Stimulated activated CD4-positive, alpha-beta T cell treated with anti-CD3 and anti-CD28 coated beads, Interleukin-1b, Interleukin-23, amount 100 ng/mL, for 48 hours (primary cell): ENCODE measurements around the gene LRRN4CL.
A peak's percentile ranks its signal among the peaks of the same experiment; 100 is the strongest.
"Not testable (repeated sequence)": the region's sequence is repeated elsewhere in the genome, so short reads cannot be mapped to it uniquely, and the experiment has no call there.

Experiments used
- DNase-seq: peaks from one replicate; pipeline ENCODE4 v3.0.0-alpha.2; 2020

The LRRN4CL gene

DNA sequence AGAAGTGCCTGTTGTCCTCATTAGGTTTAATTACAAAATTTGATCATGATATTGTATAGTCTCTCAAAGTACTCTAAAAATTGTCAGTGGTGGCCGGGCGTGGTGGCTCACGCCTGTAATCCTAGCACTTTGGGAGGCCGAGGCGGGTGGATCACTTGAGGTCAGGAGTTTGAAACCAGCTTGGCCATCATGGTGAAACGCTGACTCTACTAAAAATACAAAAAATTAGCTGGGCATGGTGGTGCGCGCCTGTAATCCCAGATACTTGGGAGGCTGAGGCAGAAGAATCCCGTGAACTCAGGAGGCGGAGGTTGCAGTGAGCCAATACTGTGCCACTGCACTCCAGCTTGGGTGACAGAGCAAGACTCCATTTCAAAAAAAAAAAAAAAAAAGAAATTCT is 13.9 kb downstream of the LRRN4CL start:
- not testable (repeated sequence) for DNase-seq

DNA sequence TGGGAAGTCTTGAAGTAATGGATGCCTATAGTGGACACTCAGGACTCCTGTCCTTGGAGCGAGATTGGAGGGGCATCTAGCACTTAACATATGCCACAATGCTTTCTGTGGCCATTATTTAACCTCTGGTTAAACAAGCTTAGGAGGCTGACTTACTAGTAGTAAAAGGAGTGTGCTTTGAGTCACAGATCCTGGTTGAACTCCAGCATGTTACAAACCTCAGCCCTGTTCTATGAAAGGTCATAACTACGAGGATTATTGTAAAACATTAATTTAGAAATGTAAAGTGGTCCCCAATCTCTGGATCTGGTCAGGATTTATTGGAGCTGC is 16.2 kb downstream of the LRRN4CL start:
- no peak for DNase-seq

DNA sequence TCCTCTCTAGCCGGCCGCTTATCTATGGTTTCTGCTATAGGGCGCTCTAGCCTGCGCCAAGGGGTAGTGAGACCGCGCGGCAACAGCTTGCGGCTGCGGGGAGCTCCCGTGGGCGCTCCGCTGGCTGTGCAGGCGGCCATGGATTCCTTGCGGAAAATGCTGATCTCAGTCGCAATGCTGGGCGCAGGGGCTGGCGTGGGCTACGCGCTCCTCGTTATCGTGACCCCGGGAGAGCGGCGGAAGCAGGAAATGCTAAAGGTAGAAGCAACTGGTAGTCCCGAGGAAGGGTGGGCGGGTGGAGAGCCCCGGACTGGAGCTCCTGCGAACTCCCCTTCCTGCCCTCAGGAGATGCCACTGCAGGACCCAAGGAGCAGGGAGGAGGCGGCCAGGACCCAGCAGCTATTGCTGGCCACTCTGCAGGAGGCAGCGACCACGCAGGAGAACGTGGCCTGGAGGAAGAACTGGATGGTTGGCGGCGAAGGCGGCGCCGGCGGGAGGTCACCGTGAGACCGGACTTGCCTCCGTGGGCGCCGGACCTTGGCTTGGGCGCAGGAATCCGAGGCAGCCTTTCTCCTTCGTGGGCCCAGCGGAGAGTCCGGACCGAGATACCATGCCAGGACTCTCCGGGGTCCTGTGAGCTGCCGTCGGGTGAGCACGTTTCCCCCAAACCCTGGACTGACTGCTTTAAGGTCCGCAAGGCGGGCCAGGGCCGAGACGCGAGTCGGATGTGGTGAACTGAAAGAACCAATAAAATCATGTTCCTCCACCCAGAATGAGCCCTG is 17.5 kb downstream of the LRRN4CL start, which contains the start of the genes LBHD1 and UQCC3:
Gene LBHD1, minus strand, starts transcription at position 660 of the 782 bp plus-strand sequence. CDS start 2,236 bp downstream, outside the sequence.
Gene UQCC3, plus strand, starts transcription at position 66 of the 782 bp plus-strand sequence. Its CDS starts 73 bp downstream, at position 139.
- DNase-seq = peak; percentile 75

DNA sequence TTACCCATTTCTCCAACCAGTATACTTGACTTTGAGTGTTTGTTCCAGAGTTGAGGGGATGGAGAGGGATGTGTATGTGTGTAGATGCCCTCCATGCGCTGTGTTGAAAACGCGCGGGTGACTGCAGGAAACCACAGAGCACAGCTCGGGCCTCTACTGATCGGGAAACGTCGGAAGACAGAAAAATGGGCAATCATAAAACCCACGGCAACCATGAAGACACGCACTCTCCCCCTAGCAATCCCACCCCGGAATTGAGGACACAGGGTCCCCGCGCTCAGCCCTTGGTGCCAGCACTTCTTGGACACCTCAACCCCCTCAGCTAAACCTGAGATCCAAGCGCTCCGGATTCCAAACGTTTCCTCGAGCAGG is 18.1 kb downstream of the LRRN4CL start:
- no peak for DNase-seq

DNA sequence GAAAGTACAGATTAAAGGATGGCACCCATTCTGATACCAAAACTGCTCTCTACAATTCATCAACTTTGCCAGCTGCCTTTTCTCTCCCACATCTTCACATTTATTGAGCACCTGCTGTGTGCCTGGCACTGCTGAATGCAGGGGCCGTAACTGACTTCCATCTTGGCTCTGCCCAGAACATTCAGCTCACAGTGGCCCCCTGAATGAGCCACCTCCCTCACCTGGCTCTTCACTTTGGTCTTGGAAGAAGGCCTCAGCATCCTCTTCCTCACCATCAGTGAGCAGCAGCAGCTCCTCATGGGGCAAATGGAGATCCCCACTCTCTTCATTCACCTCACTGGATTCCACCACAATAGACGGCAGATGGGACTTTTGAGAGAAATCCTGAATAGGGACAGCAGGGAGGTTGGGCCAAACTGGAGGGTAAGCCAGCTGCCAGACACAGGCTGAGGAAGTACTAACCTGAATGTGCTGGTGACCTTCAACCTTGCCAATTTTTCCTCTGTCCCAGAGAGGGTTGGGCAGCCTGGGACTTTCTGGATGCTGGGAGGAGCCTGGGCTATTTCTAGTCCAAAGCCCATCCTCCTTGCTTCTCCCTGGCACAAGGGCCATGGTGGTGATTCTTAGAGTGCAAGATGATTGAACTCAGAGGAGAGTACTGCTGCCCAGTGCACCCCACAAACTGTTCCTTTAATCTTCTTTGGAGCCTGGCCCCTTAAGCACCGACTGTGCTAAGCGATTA is 19.7 kb downstream of the LRRN4CL start:
- no peak for DNase-seq

DNA sequence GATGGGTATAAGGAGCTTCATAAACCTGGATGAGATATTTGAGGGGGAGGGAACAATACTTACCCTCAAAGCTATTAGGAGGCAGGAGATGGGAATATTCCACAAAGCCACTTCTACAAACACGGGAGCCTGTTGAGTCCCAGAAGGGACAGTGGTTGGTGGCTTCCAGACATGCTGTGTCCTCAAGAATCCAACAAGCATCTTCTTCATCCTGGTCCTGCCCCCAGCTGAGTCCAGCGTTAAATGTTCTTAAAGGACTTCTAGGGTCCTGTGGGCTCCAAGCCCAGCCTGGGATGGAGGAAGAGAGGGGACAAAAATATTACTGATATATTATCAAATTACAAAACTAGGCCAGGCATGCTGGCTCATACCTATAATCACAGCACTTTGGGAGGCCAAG is 21.9 kb downstream of the LRRN4CL start:
- DNase-seq = no peak

DNA sequence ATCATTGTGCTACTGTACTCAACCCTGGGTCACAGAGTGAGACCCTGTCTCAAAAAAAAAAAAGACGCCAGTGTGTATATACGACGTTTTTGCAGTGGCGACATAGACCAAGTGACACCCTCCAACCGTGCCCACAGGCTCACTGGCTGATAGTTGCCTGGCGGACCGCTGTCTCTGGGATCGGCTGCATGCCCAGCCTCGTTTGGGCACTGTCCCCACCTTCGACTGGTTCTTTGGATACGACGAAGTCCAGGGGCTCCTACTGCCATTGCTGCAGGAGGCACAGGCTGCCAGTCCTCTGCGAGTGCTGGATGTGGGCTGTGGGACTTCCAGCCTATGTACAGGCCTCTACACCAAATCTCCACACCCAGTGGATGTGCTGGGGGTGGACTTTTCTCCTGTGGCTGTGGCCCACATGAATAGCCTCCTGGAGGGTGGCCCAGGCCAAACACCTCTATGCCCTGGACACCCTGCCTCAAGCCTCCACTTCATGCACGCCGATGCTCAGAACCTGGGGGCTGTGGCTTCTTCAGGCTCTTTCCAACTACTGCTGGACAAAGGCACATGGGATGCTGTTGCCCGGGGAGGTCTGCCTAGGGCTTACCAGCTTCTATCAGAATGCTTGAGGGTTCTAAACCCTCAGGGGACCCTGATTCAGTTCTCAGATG is 22.9 kb downstream of the LRRN4CL start:
- no peak for DNase-seq

DNA sequence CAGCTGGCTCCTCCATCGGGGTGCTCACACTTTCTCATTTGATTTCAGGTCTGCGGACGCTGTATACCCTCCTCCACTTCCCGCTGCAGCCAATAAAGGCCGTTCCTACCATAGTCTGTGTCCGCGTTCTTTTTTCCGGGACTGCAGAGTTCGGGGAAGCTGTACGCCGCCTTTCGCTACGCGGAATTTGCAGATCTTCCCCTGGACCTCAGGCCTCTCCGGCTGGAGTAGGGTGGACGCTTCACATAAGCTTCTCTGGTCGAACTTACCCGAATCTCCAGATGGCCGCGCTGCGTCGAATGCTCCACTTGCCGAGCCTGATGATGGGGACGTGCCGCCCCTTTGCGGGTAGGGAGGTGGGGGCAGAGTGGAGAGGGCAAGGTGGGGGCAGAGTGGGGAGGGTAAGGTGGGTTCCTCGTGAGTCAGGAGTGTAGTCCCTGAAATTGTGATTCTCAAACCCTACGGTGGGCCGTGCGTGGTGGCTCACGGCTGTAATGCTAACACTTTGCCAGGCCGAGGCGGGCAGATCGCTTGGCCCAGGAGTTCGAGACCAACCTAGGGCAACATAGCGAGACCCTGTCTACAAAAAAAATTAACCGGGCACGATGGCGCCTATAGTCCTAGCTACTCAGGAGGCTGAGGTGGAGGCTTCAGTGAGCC is 23.6 kb downstream of the LRRN4CL start:
- peak; percentile 54 for DNase-seq

DNA sequence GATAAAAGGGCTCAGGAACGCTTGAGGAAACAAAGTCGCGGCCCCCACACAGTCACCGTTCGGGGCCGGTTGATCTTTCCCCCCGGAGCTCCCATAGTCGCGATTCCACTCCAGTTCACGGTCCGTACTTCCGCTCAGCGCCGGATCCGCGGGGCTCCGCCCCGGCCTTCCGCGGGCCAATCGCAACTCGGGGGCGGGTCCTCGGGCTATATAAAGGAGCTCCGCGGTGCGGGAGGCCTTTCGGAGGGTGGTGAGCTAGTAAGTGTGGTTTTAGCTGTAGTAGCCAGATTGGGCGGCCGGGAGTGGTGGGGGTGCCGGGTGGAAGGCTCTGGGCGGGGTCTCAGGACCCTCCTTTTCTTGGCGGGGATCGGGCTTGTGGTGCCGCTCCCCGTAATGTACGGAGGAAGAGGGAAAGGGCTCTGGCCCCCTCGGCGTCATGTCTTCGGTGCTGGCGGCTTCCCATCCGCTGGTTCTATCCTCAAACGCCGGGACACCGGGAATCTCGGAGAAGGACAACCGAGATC is 24.2 kb downstream of the LRRN4CL start, which contains the start of the genes C11orf98 and CSKMT:
Gene C11orf98, minus strand, starts transcription at position 136 of the 524 bp plus-strand sequence. Its CDS starts 41 bp downstream, at position 95.
Gene CSKMT, plus strand, starts transcription at position 238 of the 524 bp plus-strand sequence. CDS start 568 bp downstream, outside the sequence.
- peak; percentile 96 for DNase-seq

DNA sequence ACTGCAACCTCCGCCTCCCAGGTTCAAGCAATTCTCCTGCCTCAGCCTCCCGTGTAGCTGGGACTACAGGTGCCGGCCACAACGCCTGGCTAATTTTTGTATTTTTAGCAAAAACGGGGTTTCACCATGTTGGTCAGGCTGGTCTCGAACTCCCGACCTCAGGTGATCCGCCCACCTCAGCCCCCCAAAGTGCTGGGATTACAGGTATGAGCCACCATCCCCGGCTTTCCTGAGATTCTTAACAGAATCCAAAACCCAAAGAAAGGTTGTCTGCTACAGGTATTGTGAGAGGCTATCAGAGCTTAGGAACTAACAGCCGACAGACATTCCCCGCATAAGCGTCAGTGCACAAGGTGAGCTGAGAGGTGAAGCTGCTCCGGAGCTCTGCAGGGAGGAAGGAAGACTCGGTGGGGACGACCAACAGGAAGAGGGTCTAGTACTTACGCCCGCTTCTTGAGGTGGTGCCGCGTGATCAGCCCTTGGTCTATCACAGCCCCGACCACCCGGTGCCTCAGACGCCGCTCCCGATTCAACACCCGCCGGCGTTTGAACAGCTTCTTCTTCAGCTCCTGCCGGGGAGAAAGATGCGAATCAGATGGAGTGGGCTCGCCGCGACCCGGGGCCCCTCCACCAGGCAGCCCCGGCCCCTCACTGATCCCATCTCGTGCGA is 24.8 kb downstream of the LRRN4CL start:
- peak; percentile 63 for DNase-seq

DNA sequence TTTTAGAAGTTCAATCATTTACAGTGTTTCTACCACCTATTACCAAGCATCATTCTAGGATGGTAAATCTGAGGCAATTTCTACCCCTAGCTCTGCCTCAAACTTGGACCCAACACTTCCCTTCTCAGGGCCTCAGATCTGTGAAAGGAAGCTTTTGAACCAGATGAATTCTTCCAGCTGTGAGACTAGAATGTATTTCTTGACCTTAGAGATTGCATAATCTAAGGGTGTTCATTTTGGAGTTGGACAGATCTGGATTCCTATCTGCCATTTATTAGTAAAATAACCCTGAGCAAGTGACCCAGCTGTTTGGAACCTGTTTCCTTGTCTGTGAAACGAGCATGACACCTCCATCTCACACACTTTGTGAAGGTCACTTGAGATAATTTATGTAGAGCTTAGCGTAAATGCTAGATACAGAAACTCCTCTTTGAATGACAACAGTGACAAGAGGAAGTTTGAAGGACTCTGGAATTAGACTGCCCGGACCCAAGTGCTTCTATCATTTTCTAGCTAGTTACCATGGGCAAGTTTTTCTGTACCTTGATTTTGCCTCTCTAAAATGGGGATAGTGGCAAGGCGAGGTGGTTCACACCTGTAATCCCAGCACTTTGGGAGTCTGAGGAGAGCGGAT is 32.4 kb downstream of the LRRN4CL start:
- DNase-seq = no peak

DNA sequence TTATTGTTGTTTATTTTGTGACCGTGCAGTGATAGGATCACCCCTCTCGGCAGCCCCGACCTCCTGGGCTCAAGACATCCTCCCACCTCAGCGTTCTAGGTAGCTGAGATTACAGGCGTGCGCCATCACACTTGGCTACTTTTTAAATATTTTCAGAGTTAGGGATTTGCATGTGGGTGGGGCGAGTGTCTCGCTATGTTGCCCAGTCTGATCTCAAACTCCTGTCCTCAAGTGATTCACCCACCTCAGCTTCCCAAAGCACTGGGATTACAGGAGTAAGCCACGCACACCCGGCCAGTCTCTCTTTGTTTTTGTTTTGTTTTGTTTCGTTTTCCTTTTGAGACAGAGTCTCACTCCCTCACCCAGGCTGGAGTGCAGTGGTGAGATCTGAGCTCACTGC is 35.0 kb downstream of the LRRN4CL start:
- no peak for DNase-seq

DNA sequence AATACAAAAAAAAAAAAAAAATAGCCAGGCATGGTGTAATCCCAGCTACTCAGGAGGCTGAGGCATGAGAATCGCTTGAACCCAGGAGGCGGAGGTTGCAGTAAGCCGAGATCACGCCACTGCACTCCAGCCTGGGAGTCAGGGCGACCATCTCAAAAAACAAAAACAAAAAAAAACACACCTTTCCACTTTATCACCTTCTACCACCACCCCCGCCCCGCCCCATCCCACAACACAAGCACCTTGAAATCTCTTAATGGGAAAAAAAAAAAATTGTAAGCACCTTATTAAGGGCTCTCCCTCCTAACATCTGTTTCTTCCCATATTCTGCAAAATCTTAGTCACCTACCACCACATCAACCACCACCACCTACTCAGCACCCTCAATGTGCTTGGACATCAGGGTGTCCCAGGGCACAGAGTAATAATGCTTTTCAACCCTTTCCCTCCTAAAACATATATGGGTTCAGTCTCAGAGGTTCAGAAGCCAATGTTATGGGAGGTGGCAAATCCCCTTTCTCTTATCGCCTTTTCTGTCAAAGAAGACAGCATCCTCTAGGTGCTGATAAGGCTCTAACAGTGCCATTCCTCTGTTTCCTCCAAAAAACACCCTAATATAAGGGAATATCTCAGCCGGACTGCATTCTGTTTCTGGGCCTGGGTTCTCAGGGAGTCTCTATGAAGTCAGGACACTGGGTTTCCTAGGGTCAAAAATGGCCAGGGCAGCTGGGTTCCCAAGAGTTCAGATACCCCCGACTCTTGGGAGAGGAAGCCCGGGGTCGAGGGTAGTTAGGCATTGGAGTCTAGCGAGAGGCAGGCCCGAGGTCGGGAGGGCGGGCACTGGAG is 36.9 kb downstream of the LRRN4CL start:
- DNase-seq = no peak

DNA sequence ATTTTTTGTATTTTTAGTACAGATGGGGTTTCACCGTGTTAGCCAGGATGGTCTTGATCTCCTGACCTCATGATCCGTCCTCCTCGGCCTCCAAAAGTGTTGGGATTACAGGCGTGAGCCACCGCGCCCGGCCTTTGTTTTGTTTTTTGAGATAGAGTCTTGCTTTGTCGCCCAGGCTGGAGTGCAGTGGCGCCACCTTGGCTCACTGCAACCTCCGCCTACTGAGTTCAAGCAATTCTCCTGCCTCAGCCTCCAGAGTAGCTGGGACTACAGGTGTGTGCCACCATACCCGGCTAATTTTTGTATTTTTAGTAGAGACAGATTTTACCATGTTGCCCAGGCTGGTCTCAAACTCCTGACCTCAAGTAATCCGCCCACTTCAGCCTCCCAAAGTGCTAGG is 39.0 kb downstream of the LRRN4CL start:
- DNase-seq = not testable (repeated sequence)

DNA sequence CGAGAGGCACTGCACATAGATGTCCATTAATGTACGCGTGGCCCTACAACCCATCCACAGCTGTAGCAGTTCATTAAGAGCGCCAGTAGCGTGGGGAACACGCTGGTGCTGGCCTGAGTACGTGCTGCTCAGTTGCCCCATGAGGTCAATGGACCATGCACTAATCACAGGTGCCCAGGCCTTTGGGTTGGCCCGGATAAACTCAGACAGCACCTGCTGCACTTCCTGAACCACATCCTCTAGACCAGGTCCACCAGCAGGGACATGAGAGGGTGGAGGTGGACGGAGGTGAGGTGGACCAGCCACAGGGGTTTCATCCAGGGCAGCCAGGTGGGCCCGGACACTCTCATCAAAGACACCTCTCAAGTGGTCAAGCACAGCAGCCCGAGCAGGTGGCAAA is 39.8 kb downstream of the LRRN4CL start:
- no peak for DNase-seq

DNA sequence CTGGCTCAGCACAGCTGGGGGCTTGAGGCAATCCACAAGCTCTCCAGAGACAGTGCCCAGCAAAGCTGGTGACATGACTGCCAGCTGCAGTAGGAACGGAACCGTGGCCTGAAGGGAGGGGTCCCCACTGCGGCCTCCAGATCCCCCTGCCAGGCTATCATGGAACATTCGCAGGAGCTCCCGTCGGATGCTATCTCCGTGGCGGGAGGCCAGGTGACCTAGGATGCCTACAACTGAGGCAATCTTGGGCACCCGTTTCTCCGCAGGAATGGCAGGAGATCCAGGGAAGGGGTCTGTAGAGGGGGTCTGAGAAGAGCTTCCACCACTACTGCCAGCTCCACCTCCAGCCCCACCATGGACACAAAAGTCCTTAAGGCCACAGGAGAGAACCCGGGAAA is 40.4 kb downstream of the LRRN4CL start:
- DNase-seq = no peak

DNA sequence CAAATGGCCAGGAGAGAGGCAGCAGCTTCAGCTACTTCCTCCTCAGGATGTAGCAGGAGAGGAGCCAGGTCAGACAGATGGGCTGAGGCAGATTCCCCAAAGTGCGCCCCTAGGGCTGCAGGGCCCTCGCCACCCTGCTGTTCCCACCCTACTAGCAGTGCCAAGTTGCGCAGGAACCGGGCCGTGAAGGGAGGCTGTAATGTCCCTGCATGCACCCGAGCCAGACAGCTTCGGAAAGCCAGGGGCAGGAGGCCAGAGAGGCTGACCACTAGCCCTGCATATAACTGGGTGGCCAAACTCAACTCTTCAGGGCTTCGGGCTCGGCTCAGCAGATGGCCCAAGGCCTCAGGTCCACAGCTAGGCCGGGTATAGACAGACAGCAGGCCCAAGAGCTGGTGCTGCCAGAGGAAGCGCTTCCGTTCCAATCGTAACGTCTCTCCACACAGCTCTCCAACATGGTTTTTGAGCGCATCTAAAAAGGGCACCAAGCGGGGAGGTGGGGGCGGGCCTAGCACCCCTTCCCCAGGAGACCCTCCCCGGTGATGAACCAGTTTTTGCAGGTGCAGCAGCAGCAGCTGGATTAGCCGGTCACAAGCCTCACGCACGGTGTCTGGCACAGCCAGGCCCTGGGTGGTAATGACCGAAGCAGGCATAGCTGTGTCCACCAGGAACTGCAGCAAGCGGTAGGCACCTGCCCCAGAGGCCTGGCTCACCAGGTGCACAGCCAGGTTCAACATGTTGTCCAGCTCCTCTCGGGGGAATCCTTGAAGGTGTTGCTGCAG is 41.0 kb downstream of the LRRN4CL start:
- no peak for DNase-seq

DNA sequence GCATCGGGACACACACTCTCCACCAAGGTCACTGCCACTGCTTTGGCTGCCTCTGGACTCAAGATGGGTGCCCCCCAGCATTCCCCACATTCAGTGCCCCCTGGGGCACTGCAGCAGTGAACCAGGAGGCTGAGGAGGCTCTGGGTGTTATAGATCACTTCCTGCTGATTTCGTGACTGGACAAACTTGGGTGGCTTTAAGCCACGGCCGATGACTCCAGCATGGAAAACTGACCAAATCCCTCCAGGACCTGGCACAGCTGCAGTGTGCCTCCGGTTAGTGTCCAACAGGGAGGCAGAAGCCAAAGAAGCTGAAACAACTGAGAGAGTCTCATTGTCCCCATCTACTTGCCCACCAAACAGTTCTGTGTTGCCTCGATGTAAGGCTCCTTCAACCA is 41.7 kb downstream of the LRRN4CL start:
- DNase-seq = no peak

DNA sequence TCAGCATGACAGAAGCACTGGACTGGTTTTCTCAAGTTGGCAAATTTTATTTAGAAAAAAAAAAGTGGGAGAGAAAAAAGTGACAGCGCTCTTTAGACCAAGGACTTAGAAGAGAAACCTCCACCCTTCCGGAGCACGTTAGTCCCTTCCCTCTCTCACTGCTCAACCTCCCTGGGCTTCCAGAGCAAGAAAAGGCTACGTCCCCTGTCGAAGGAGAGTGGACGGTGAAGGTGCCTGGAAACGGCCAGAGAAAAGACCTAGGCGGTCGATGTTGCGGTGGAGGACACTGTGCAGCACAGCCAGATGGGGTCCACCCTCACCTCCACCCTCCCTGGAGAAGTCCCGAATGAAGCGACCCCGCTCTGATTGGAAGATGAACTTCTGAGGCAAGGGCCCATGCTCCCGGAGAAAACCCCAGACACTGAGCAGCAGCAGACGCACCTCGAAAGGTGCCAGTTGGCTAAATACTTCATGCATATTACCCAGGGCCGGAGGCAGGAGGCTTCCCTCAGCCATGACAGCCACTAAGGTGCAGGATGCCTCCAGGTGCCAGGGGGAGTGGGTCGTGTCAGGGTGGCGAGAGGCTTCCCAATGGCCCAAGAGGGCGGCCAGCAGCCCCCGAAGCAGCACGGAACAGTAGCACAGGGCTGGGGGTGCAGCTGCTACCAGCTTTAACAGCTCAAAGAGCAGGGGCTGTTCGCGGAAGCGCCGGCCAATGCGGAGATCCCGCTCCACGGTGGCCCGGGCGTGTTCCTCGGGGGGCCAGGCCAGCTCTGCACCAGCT is 42.3 kb downstream of the LRRN4CL start:
- no peak for DNase-seq
